GM21526 (cell line): Measurements from ENCODE around the gene AGAP2.
A peak's percentile ranks its signal among the peaks of the same experiment; 100 is the strongest.
"Not testable (repeated sequence)": the region's sequence is repeated elsewhere in the genome, so short reads cannot be mapped to it uniquely, and the experiment has no call there.

Experiments
- ATAC-seq: cut with Tn5 transposase; IDR thresholded peaks from one replicate; pipeline ENCODE4 v1.9.1; 2021; ENCODE audit warnings: moderate library complexity; ENCODE audit not compliant: unreplicated experiment, low FRiP score

AGAP2 gene

DNA sequence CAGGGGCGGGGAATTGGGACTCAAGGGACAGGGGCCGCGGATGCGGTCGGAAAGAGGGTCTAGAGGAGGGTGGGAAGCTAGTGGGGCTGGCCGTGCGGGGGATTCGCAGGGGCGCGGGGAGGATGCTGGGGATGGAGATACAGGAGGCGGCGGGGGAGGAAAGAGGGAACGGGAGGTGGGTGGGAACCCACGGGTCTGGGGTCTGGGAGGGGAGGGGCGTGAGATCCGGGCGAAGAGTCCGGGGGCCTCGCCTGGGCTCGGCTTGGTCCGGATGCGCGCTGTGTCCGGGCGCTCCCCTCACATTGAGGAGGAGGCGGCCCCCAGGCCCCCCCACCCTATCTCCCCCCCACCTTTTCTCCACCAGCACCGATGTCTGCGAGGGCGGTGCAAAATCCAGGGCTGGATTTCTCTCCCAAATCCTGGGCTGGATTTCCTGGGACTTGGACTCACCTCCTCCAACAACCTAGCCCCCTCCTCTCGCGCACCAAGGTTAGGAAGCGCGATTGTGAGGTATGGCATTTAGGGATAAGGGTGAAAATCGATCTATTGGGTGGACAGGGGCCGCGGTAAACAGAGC, at the start of gene AGAP2:
Gene AGAP2 (minus strand): TSS at position 82 of the 577 bp plus-strand sequence. CDS start 496 bp downstream, outside the sequence.
- ATAC-seq = no peak

DNA sequence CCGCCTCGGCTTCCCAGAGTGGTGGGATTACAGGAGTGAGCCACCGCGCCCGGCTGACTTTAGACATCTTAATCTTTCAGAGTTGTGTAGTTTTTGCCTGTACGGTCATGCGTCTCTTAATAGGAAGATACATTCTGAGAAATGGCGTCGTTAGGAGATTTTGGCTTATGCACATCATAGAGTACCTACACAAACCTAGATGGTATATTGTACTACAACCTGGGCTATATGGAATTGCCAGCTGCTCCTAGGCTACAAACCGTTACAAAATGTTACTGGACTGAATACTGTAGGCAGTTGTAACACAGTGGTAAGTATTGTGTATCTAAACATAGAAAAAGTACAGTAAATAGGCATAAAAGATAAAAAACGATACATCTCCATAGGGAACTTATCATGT, 45.3 kb upstream of the AGAP2 start:
- no peak for ATAC-seq

DNA sequence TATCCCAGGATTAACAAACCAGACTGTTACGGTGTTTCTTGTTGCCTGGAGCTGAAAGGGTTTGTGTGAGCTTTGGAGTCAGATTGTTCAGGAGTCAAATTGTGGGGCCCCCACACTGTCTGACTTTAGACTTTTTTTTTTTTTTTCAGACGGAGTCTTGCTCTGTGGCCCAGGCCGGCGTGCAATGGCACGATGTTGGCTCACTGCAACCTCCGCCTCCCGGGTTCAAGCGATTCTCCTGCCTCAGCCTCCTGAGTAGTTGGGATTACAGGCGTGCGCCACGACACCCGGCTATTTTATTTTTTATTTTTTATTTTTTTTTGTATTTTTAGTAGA, 44.9 kb upstream of the AGAP2 start:
- no peak for ATAC-seq

GRCh38 chr12:57782608-57783465, 44.3 kb upstream of the AGAP2 start, which contains the start of gene TSFM:
Gene TSFM (plus strand): TSS chr12:57782787. CDS start chr12:57782802, 15 bp downstream.
- ATAC-seq = peak; percentile 75

DNA sequence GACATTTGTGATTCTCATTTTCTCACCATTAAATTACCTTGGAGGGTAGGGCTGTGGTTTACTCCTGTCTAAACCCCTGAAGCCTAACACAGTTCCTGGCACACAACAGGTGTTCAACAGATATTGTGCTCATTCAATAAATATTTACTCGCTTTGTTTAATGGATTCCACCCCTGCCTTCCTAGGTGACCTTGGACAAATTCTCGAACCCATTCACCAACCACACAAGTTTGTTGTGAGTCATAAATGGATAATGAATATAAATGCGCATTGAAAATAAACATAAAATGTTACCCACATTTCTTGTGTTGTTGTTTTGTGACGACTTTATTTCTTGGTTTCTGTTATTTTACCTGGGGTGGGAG, 43.7 kb upstream of the AGAP2 start:
- no peak for ATAC-seq

DNA sequence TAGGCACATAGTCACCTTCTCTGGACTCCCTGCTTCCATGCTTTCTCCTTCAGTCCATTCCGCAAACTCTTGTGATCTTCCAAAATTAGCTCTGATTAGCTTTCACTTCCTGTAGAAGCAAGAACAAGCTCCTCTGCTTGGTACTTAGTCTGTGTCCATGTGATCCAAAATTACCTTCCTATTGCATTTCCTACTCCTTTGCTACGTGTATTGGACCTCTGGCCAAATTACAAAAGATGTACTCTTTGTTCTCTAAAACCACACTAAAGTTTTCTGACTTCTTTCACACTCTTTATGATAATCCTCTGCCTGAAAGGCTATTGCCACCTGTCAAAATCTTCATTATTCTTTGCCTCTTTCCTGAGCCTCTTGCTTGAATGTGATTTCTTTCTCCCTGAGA, 43.3 kb upstream of the AGAP2 start:
- ATAC-seq = no peak

- no peak for ATAC-seq
Observed at GRCh38 chr12:57781244-57781643, 42.7 kb upstream of the AGAP2 start.

- no peak for ATAC-seq
Observed at GRCh38 chr12:57780284-57780897, 41.8 kb upstream of the AGAP2 start.

DNA sequence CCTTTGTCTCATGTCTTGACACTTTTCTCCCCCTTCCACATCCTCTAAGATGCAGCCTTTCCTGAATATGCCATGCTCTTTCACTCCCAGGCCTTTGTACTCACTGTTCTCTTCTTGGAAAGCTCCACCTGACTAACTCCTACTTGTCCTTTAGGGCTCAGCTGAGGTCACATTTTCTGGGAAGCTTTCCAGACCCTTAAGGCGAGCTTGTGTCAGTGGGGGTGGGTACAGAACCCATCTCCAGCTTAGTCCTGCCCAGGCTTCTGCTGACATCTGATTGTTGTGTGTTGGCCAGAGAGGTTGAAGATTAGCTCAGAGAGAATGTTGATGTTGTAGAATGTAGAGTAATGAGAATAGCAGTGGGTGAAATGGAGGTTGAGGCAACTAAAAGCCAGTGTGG, 41.2 kb upstream of the AGAP2 start:
- no peak for ATAC-seq

- ATAC-seq = no peak
Observed at GRCh38 chr12:57777911-57778310, 39.4 kb upstream of the AGAP2 start.

GRCh38 chr12:57777367-57777766, 38.8 kb upstream of the AGAP2 start:
- no peak for ATAC-seq

DNA sequence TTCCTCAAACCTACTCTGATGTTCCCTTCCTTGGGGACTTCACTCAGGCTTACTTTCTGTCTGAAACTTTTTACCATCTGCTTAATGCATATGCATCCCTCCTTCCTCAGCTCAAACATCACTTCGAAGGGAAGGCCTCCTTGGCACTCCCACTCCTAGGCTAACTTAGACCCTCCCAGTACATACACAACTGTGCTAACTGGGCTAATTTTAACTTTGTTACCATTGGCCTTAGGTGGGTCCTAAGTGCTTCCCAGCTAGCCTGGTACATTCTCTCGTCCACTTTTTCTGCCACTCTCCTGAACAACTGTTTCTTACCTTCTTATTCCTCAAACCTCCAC, 37.7 kb upstream of the AGAP2 start:
- ATAC-seq = no peak

GRCh38 chr12:57775563-57776246, 37.2 kb upstream of the AGAP2 start:
- no peak for ATAC-seq

DNA sequence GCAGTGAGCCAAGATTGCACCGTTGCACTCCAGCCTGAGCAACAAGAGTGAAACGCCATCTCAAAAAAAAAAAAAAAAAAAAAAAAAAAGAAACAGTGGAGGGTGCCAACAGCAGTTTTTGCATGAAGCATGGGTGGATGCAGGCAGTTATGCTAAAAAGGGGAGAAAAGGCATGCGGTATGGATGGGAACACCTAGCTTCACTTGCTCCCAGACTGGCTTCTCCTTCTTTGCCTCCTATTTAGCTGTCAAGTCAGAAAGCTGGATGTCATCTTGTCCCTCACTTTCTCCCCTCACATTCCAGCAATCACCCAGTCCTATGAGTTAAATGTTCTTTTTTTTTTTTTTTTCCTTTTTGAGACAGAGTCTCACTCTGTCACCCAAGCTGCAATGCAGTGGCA, 36.5 kb upstream of the AGAP2 start:
- ATAC-seq = no peak

DNA sequence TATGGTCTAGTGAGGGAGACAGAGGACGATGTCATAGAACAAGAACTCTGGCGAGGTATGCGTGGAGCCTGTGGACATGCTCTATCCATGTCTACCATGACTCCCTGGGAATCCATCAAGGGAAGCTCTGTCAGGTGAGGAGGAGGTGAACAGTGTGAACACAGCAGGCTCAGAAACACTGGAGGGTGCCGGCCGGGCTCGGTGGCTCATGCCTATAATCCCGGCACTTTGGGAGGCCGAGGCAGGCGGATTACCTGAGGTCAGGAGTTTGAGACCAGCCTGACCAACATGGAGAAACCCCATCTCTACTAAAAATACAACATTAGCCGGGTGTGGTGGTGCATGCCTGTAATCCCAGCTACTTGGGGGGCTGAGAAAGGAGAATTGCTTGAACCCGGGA, 36.1 kb upstream of the AGAP2 start:
- not testable (repeated sequence) for ATAC-seq

DNA sequence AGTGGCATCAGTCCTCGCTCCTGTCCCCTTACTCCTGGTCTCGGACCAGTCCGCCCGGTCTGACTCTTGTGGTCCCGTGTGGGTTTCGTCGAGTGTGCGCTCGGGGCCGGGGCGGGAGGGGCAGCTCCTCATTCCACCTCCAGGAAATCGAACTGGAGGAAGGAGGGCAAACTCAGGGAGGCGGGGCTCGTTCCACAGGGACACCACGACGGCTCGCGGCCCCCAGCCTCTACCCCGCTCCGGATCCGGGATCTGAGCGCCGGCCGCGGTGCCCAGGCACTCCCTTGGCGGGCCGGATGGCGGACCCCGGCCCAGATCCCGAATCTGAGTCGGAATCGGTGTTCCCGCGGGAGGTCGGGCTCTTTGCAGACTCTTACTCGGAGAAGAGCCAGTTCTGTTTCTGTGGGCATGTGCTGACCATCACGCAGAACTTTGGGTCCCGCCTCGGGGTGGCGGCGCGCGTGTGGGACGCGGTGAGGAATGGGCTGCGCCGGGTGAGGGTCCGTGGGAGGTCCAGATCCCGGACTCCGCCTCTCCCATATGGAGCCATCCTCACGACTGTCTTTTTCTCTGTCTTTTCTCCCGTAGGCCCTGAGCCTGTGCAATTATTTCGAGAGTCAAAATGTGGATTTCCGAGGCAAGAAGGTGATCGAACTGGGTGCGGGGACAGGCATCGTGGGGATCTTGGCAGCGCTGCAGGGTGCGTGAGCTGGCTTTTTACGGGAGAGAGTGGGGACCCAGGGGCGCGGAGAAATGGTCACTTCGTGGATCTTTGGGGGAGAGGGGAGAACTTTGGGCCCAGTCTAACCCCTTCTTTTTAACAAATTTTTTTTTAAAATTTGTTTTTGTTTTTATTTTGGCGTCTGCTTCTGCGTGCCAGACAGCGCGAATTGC, 34.1 kb upstream of the AGAP2 start, which contains the start of gene EEF1AKMT3:
Gene EEF1AKMT3 (plus strand): TSS at position 186 of the 894 bp plus-strand sequence. CDS start 111 bp downstream, at position 297.
- ATAC-seq = no peak

DNA sequence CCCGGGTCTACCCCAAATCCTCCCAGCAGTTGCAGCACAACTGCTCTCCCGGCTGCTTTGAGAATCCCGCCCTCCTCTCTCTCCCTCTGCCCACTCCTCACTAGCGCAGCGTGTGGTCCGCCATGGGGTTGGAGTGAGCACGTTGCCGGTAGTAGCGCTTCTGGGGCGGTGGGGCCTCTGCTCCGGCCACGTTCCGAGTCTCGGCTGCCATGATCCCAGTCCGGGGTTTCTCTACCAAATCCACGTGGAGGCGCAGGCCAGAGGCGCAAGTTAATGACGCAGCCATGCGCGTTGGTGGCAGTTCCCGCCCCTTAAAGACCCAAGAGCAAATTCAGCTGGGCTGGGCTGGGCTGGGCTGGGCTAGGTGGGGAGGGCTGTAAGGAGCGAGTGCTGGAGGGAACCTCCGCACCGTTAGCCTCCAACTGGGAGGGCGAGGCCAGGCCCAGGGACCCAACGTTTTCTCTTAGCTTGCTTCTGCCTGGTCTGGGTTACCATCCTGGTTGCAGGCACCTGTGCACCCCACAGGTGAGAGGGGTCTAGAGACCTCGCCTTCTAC, 33.4 kb upstream of the AGAP2 start, which contains the start of gene METTL1:
Gene METTL1 (minus strand): TSS at position 233 of the 556 bp plus-strand sequence. CDS start 22 bp downstream, at position 211.
- peak; percentile 75 for ATAC-seq

DNA sequence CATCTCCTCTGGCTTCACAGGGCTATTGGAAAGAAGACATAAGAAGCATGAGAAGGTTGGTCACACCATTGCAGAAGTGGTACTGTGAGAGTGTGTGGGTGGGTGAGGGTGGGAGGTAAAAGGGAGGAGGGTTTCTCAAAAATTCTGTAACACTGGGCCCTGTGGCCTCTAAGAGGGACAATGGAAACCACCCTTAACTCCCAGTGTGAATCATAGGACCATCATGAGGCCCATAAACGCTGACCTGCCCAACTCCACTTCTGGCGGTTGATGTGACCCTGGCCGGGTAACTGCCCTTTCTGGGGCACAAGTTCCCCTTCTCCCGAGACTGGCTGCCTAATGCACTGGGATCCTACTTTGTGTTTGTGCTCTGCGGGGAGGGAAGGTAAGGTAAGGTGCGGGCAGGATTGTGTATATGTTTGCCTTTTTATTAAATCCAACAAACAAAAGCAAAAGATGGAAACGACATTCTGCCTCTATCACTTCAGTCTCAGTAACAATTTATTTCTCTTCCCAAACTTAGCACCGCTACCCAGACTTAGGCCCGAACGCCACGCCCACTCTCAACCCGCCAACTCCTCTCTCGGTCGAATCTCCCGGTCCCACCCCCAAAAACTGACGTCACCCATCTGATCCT, 32.8 kb upstream of the AGAP2 start:
- ATAC-seq = peak; percentile 73

- no peak for ATAC-seq
Observed at GRCh38 chr12:57770734-57771133, 32.2 kb upstream of the AGAP2 start.
